Heart left ventricle (tissue), 13 donors: ENCODE measurements around the gene CD276.

ENCODE experiments used
- CTCF ChIP-seq, 12 donors: fragments of 200-600 bp; sonication (generic) in 4 of 12; IDR thresholded peaks; one replicate each; pipeline versions ENCODE4 v1.5.0 to v1.8.0; 2018 to 2022; ENCODE audit warnings: antibody characterized with exemption in 12 of 12, mild to moderate bottlenecking in 5 of 12
- POLR2A ChIP-seq, 2 donors: fragments of 450-650 bp; IDR thresholded peaks; one replicate each; pipeline ENCODE4 v1.6.1; 2017; ENCODE audit warnings: antibody characterized with exemption in 2 of 2, mild to moderate bottlenecking in 2 of 2, moderate library complexity in 2 of 2
- donor health status: ischemic (EF 13 %, LVEDD 7.1; RV severe dilation, severe dysfunction).
- donor health status: DM: no; HTN: yes; CAD: no.
- donor health status: DM: no; HTN: no; CAD: no.
- donor health status: ischemic (EF 25% LVEDD 6.9; RV normal size, moderate dysfunction).
- donor health status: ischemic (EF 25% LVEDD 5.7; RV mildly dilated, moderate dysfunction).
- donor health status: ischemic (EF 35%, LVEDD 5.7; RV mildly dilated, moderate dysfunction).
- donor health status: nonischemic (EF 11% LVEDD 7.7; RV severe dilation, severe dysfunction).
- donor health status: DM: yes; HTN: yes; CAD: no.
- donor health status: PGD.
- donor health status: ischemic (EF 29% LVEDD 5.4; RV normal size, mild dysfunction).
- donor health status: nonischemic (EF 23%, LVEDD 6.1; RV moderate dilation, normal function).

- TF ChIP-seq CTCF (IDR thresholded peaks at IDR 0.05): no peak
- TF ChIP-seq POLR2A (IDR thresholded peaks at IDR 0.05): no peak
These were observed 6.5 kb upstream of the CD276 start for GRCh38 chr15:73677733-73678132.
